ENCODE results near the gene RRAD.

The RRAD gene

GRCh38 chr16:66927918-66928649 lies 2.7 kb upstream of the RRAD start:
- peaks cover 11% of the 10 kb centered on the region; the same call in 1 of the 2 replicates for H3K36me3 ChIP-seq (ENCODE audit: control insufficient read depth, low read length)
- no peaks in the 10 kb centered on the region for H3K9me2 ChIP-seq (replicated peaks; ENCODE audit: control insufficient read depth, low read length)
- H3K4me3 ChIP-seq (ENCODE audit: low read length): no peak overlapping the region
- H3K4me2 ChIP-seq (ENCODE audit: low read length): no peak overlapping the region
- peaks cover 5% of the 10 kb centered on the region for H3K4me1 ChIP-seq (ENCODE audit: control insufficient read depth, low read length)
- no peak overlapping the region for H3K27ac ChIP-seq (ENCODE audit: low read depth, low read length)
- no peaks in the 10 kb centered on the region for H4K20me1 ChIP-seq (ENCODE audit: control insufficient read depth, insufficient read depth, low read depth, low read length)
- H3K79me2 ChIP-seq (ENCODE audit: control insufficient read depth, low read length): peaks cover 8% of the 10 kb centered on the region
- TF ChIP-seq CTCF (IDR thresholded peaks at IDR 0.05; ENCODE audit: low read depth, low read length, poor library complexity, severe bottlenecking) (no peak), EZH2phosphoT487 (IDR thresholded peaks at IDR 0.05; ENCODE audit: borderline replicate concordance, low read length) (no peak)
- no peaks in the 10 kb centered on the region for H3K9me3 ChIP-seq (ENCODE audit: control insufficient read depth, insufficient read depth, low read length)
- H3K27me3 ChIP-seq (ENCODE audit: control insufficient read depth, low read length): peaks cover 32% of the 10 kb centered on the region
- 0 out of 2 replicates have a peak, but pooled peaks cover 3% of the 10 kb centered on the region for H3F3A ChIP-seq (ENCODE audit: control insufficient read depth, insufficient read depth)

GRCh38 chr16:66926961-66927436 lies 1.7 kb upstream of the RRAD start:
- H3K79me2 ChIP-seq (ENCODE audit: control insufficient read depth, low read length): no peaks in the 10 kb centered on the region
- H3K4me3 ChIP-seq (ENCODE audit: low read length): no peak overlapping the region
- no peaks in the 10 kb centered on the region for H4K20me1 ChIP-seq (ENCODE audit: control insufficient read depth, insufficient read depth, low read depth, low read length)
- no peaks in the 10 kb centered on the region for H3K9me3 ChIP-seq (ENCODE audit: control insufficient read depth, insufficient read depth, low read length)
- peaks cover 32% of the 10 kb centered on the region for H3K27me3 ChIP-seq (ENCODE audit: control insufficient read depth, low read length)
- H3K4me2 ChIP-seq (ENCODE audit: low read length): no peak overlapping the region
- no peak for TF ChIP-seq EZH2phosphoT487 (IDR thresholded peaks at IDR 0.05; ENCODE audit: borderline replicate concordance, low read length)
- TF ChIP-seq CTCF (IDR thresholded peaks at IDR 0.05; ENCODE audit: low read depth, low read length, poor library complexity, severe bottlenecking): no peak
- peaks cover 8% of the 10 kb centered on the region; the same call in 1 of the 2 replicates for H3K36me3 ChIP-seq (ENCODE audit: control insufficient read depth, low read length)
- H3K27ac ChIP-seq (ENCODE audit: low read depth, low read length): no peak overlapping the region
- H3F3A ChIP-seq (ENCODE audit: control insufficient read depth, insufficient read depth): 0 out of 2 replicates have a peak, but pooled peaks cover 3% of the 10 kb centered on the region
- no peaks in the 10 kb centered on the region for H3K9me2 ChIP-seq (replicated peaks; ENCODE audit: control insufficient read depth, low read length)
- no peaks in the 10 kb centered on the region for H3K4me1 ChIP-seq (ENCODE audit: control insufficient read depth, low read length)

- H3K9me3 ChIP-seq (ENCODE audit: control insufficient read depth, insufficient read depth, low read length): no peaks in the 10 kb centered on the region
- no peaks in the 10 kb centered on the region for H4K20me1 ChIP-seq (ENCODE audit: control insufficient read depth, insufficient read depth, low read depth, low read length)
- H3K9me2 ChIP-seq (replicated peaks; ENCODE audit: control insufficient read depth, low read length): no peaks in the 10 kb centered on the region
- no peak for TF ChIP-seq CTCF (IDR thresholded peaks at IDR 0.05; ENCODE audit: low read depth, low read length, poor library complexity, severe bottlenecking)
- no peak for TF ChIP-seq EZH2phosphoT487 (IDR thresholded peaks at IDR 0.05; ENCODE audit: borderline replicate concordance, low read length)
- no peaks in the 10 kb centered on the region for H3K79me2 ChIP-seq (ENCODE audit: control insufficient read depth, low read length)
- H3F3A ChIP-seq (ENCODE audit: control insufficient read depth, insufficient read depth): 0 out of 2 replicates have a peak, but pooled peaks cover 3% of the 10 kb centered on the region
- H3K36me3 ChIP-seq (ENCODE audit: control insufficient read depth, low read length): peaks cover 2% of the 10 kb centered on the region; the same call in 1 of the 2 replicates
- H3K4me3 ChIP-seq (ENCODE audit: low read length): no peak overlapping the region
- no peak overlapping the region for H3K4me2 ChIP-seq (ENCODE audit: low read length)
- H3K27ac ChIP-seq (ENCODE audit: low read depth, low read length): no peak overlapping the region
- H3K4me1 ChIP-seq (ENCODE audit: control insufficient read depth, low read length): no peaks in the 10 kb centered on the region
- peaks cover 34% of the 10 kb centered on the region for H3K27me3 ChIP-seq (ENCODE audit: control insufficient read depth, low read length)
Measured at GRCh38 chr16:66926171-66926947, 1.0 kb upstream of the RRAD start.

All from DOHH2 (cell line).